B cell (primary cell): Measurements from ENCODE around the gene TNFRSF19. TPM values are rescaled to one million over a fixed set of nuclear protein-coding genes. Genes with fewer than 3 reads are reported as not detected.

Experiments
- ATAC-seq: fragments of 200-7000 bp; cut with Tn5 transposase; one replicate; pipeline ENCODE4 v1.10.0; 2021; ENCODE audit warnings: low read depth, mild to moderate bottlenecking, moderate number of reproducible peaks, moderate library complexity
- CTCF ChIA-PET: fragments of 350-600 bp; sonication (Branson Sonifier 250); formaldehyde crosslinking; loops from one replicate; lab custom pipeline; 2021; ENCODE audit warnings: antibody characterized with exemption, inconsistent platforms; lab: Charles Lee
- POLR2A ChIA-PET: fragments of 350-600 bp; sonication (Branson Sonifier 250); formaldehyde crosslinking; loops from one replicate; lab custom pipeline; 2021; ENCODE audit warnings: antibody characterized with exemption; lab: Charles Lee
- DNase-seq: peaks from one replicate; pipeline ENCODE4 v3.0.0; 2013
- H2AFZ ChIP-seq: 2 replicates; pipeline ENCODE4 v1.6.1; 2012; ENCODE audit warnings: mild to moderate bottlenecking, low read depth, low read length; ENCODE audit not compliant: insufficient read depth, poor library complexity, severe bottlenecking
- H3K27ac ChIP-seq, 2 donors: 1 replicate in 1 of 2; 2 replicates in 1 of 2; pipeline ENCODE4 v1.5.1; 2012 to 2013; ENCODE audit warnings: low read length in 2 of 2, mild to moderate bottlenecking in 2 of 2, moderate library complexity in 1 of 2
- H3K27me3 ChIP-seq, 4 experiments: fragments of 200-600 bp in 1 of 4; sonication (generic) in 1 of 4; replicated peaks in 1 of 4; 1 replicate in 2 of 4; 2 replicates in 2 of 4; pipeline versions ENCODE4 v1.6.1 to v1.7.0; 2013 to 2016; ENCODE audit warnings: low read length in 3 of 4, mild to moderate bottlenecking in 2 of 4, mixed read lengths in 1 of 4, moderate library complexity in 1 of 4; ENCODE audit not compliant: insufficient read depth in 4 of 4, control insufficient read depth in 3 of 4; ENCODE audit errors: control extremely low read depth in 1 of 4
- H3K36me3 ChIP-seq, 2 experiments: replicated peaks in 1 of 2; 1 replicate in 1 of 2; 2 replicates in 1 of 2; pipeline versions ENCODE4 v1.6.1 to v1.7.1; 2013; ENCODE audit warnings: low read length in 1 of 2; ENCODE audit not compliant: insufficient read depth in 2 of 2, control insufficient read depth in 1 of 2; ENCODE audit errors: control extremely low read depth in 1 of 2, extremely low read depth in 1 of 2
- H3K4me1 ChIP-seq, 2 donors: fragments of 200-600 bp in 1 of 2; sonication (generic) in 1 of 2; 1 replicate in 1 of 2; 2 replicates in 1 of 2; pipeline versions ENCODE4 v1.5.1 to v1.6.1; 2013 to 2017; ENCODE audit warnings: low read length in 2 of 2; ENCODE audit not compliant: control insufficient read depth in 2 of 2, insufficient read depth in 2 of 2
- H3K4me2 ChIP-seq: replicated peaks from 2 replicates; pipeline ENCODE3; 2012; ENCODE audit warnings: mild to moderate bottlenecking, low read depth, low read length; ENCODE audit not compliant: poor library complexity, severe bottlenecking
- H3K4me3 ChIP-seq, 5 experiments: fragments of 200-600 bp in 1 of 5; sonication (generic) in 1 of 5; 1 replicate in 3 of 5; 2 replicates in 2 of 5; pipeline versions ENCODE4 v1.5.1 to v1.7.0; 2011 to 2016; ENCODE audit warnings: low read length in 4 of 5, mild to moderate bottlenecking in 4 of 5, low read depth in 2 of 5, control low read depth in 1 of 5, moderate library complexity in 1 of 5; ENCODE audit not compliant: insufficient read depth in 1 of 5; ENCODE audit errors: control extremely low read depth in 1 of 5, extremely low read depth in 1 of 5
- H3K79me2 ChIP-seq: fragments of 200-600 bp; sonication (generic); one replicate; pipeline ENCODE4 v1.6.0; 2016; ENCODE audit warnings: low read length; ENCODE audit not compliant: control insufficient read depth, insufficient read depth
- H3K9ac ChIP-seq: fragments of 200-600 bp; sonication (generic); 2 replicates; pipeline ENCODE4 v1.6.1; 2017; ENCODE audit warnings: mild to moderate bottlenecking, low read length, moderate library complexity
- H3K9me3 ChIP-seq, 3 donors: one replicate each; pipeline versions ENCODE4 v1.6.1 to v1.7.1; 2013; ENCODE audit warnings: low read length in 2 of 3; ENCODE audit not compliant: control insufficient read depth in 2 of 3, insufficient read depth in 1 of 3; ENCODE audit errors: control extremely low read depth in 1 of 3
- H4K20me1 ChIP-seq: 2 replicates; pipeline ENCODE4 v1.6.0; 2012; ENCODE audit warnings: mild to moderate bottlenecking, low read length; ENCODE audit not compliant: insufficient read depth, control insufficient read depth, poor library complexity, severe bottlenecking
- H3K27ac Mint-ChIP-seq: one replicate; pipeline ENCODE4 v1.8.0; 2021; ENCODE audit warnings: mixed read lengths
- H3K27me3 Mint-ChIP-seq: one replicate; pipeline ENCODE4 v1.8.0; 2021; ENCODE audit warnings: mixed read lengths
- H3K4me1 Mint-ChIP-seq: one replicate; pipeline ENCODE4 v1.8.0; 2021; ENCODE audit warnings: mixed read lengths
- H3K4me3 Mint-ChIP-seq: one replicate; pipeline ENCODE4 v1.8.0; 2021; ENCODE audit warnings: mixed read lengths
- H3K9me3 Mint-ChIP-seq: one replicate; pipeline ENCODE4 v1.8.0; 2022; ENCODE audit warnings: mixed read lengths; ENCODE audit not compliant: insufficient read depth
- EZH2 ChIP-seq: IDR thresholded peaks from 2 replicates; pipeline ENCODE4 v1.6.1; 2012; ENCODE audit warnings: borderline replicate concordance, low read depth, mild to moderate bottlenecking, moderate library complexity, low read length; ENCODE audit not compliant: insufficient read depth, poor library complexity, severe bottlenecking
- WGBS: methylation state at CpG from one replicate; pipeline ENCODE4 v1.1.5; 2013; ENCODE audit warnings: missing lambda C conversion rate; ENCODE audit not compliant: insufficient coverage; 5-methylcytosine and 5-hydroxymethylcytosine counted together
- intact Hi-C: fragments of 100-400 bp; cut with micrococcal nuclease; formaldehyde crosslinking; loops from one replicate; pipeline ENCODE4 v1.10.0; 2022
- polyA plus RNA-seq: library from polyadenylated mRNA; depleted of rRNA; stranded (reverse); fragments of >200 nt; gene quantifications from 2 replicates; pipeline ENCODE4 v1.2.3, GENCODE V29; 2012
- total RNA-seq, 2 donors: library from RNA; stranded (reverse); fragments of 120-200 nt in 1 of 2; gene quantifications; 1 replicate in 1 of 2; 2 replicates in 1 of 2; pipeline versions ENCODE4 v1.2.3 to v1.2.4, GENCODE V29; 2013 to 2022
- TF ChIP-seq, protein P1 (sequence below): fragments of 200-600 bp; IDR thresholded peaks from one replicate; pipeline ENCODE4 v1.8.0; 2022; ENCODE audit warnings: antibody characterized with exemption, mild to moderate bottlenecking

Gene TNFRSF19
- total and polyA plus RNA-seq, 2 donors (not counting 1 experiment from before 2014, with no cell fraction given) = 0.36 TPM; not detected in 1

DNA sequence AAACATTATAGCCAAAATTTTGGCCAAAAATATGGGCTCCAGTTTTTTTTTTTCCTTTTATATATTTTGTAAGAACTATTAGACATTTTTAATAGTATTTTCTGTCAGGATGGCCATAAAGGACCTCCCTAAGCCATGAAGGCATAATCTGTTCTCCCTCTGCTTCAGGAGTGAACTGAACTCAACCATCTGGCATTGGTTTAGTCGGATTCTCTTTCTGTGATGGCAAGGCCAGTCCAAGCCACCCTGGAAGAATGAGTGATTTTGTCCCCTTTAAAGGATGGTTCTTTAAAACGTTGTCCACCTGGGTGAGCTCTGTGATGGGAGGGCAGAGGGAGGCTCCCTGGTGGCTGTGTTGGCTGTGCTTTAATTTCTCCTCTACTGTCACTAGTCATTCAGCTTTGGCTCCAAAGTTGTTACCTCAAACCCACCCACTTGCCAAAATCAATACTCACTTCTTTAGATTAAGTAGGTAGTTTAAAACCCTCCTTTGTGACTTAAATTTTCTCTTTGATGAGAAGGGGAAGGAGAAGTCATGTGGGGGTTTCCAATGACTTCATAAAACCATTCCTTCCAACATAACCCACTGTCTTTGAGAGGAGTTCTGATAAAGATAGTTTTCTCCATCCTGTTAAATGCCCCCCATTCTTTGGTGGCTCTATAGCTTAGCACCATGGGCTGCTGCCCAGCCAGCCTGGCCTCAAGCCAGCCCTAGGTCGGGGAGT is 4.4 kb downstream of the TNFRSF19 start:
- H3K9ac ChIP-seq = no peak overlapping the region
- peaks cover 0 to 27% (median 23%) of the 10 kb centered on the region in 4 experiments for H3K27me3 ChIP-seq
- TF ChIP-seq EZH2 = no peak
- TF ChIP-seq, protein P1, sequence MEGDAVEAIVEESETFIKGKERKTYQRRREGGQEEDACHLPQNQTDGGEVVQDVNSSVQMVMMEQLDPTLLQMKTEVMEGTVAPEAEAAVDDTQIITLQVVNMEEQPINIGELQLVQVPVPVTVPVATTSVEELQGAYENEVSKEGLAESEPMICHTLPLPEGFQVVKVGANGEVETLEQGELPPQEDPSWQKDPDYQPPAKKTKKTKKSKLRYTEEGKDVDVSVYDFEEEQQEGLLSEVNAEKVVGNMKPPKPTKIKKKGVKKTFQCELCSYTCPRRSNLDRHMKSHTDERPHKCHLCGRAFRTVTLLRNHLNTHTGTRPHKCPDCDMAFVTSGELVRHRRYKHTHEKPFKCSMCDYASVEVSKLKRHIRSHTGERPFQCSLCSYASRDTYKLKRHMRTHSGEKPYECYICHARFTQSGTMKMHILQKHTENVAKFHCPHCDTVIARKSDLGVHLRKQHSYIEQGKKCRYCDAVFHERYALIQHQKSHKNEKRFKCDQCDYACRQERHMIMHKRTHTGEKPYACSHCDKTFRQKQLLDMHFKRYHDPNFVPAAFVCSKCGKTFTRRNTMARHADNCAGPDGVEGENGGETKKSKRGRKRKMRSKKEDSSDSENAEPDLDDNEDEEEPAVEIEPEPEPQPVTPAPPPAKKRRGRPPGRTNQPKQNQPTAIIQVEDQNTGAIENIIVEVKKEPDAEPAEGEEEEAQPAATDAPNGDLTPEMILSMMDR = no peak
- H4K20me1 ChIP-seq = no peaks in the 10 kb centered on the region
- no peak overlapping the region for H3K4me3 ChIP-seq
- no peaks in the 10 kb centered on the region for H3K9me3 Mint-ChIP-seq
- ChIA-PET POLR2A (no interaction called here), CTCF (no interaction called here)
- H3K27me3 Mint-ChIP-seq = peaks cover 58% of the 10 kb centered on the region
- H3K27ac ChIP-seq = no peak overlapping the region
- H3K4me3 Mint-ChIP-seq = no peak overlapping the region
- intact Hi-C loops = loop anchor here (5.0 kb wide), 2 partner anchors 698 to 1728 kb away; partner anchors contain the start of gene NUP58
- no peak overlapping the region for H2AFZ ChIP-seq
- ATAC-seq (no peak), DNase-seq (peak; percentile 14)
- H3K27ac Mint-ChIP-seq = no peak overlapping the region
- H3K4me1 Mint-ChIP-seq = peaks cover 9% of the 10 kb centered on the region
- H3K4me1 ChIP-seq = peaks cover 4 to 11% of the 10 kb centered on the region in 2 donors
- no peaks in the 10 kb centered on the region for H3K36me3 ChIP-seq
- H3K79me2 ChIP-seq = no peaks in the 10 kb centered on the region
- WGBS = 86% methylated on average over 1 of the region's 3 CpGs
- H3K9me3 ChIP-seq = peaks cover 0 to 6% (median 2%) of the 10 kb centered on the region in 3 donors
- H3K4me2 ChIP-seq = no peak overlapping the region

- H3K4me1 Mint-ChIP-seq = peaks cover 17% of the 10 kb centered on the region
- Histone ChIP-seq H3K9ac (no peak overlapping the region), H3K4me2 (no peak overlapping the region), H3K36me3 (no peaks in the 10 kb centered on the region), H3K79me2 (no peaks in the 10 kb centered on the region), H4K20me1 (no peaks in the 10 kb centered on the region), H2AFZ (no peak overlapping the region), H3K4me3 (no peak overlapping the region), H3K27me3 (peaks cover 3 to 34% (median 25%) of the 10 kb centered on the region in 4 experiments), H3K27ac (no peak overlapping the region), H3K4me1 (peaks cover 12 to 16% of the 10 kb centered on the region in 2 donors), H3K9me3 (peaks cover 0 to 6% (median 2%) of the 10 kb centered on the region in 3 donors)
- DNase-seq = no peak
- no peak for ATAC-seq
- H3K9me3 Mint-ChIP-seq = no peaks in the 10 kb centered on the region
- no CpG with 5 or more reads among the region's 1 CpG for WGBS
- TF ChIP-seq, protein P1 = no peak
- POLR2A ChIA-PET = no interaction called here
- peaks cover 59% of the 10 kb centered on the region for H3K27me3 Mint-ChIP-seq
- no peak overlapping the region for H3K4me3 Mint-ChIP-seq
- H3K27ac Mint-ChIP-seq = no peak overlapping the region
- CTCF ChIA-PET = interaction anchor here (0.7 kb wide), 1 partner anchor 219 kb away, joined by 3 read pairs; no protein-coding TSS in a partner anchor
- intact Hi-C loops = loop anchor here (5.0 kb wide), 2 partner anchors 697 to 1727 kb away; partner anchors contain the start of gene NUP58
These were observed 5.4 kb downstream of the TNFRSF19 start for GRCh38 chr13:23575632-23576031.
